B cell (primary cell): ENCODE results near the gene SSBP3.

Source experiments
- EZH2 ChIP-seq: IDR thresholded peaks from 2 replicates; pipeline ENCODE4 v1.6.1; 2012; ENCODE audit warnings: borderline replicate concordance, low read depth, mild to moderate bottlenecking, moderate library complexity, low read length; ENCODE audit not compliant: insufficient read depth, poor library complexity, severe bottlenecking
- TF ChIP-seq, protein P1 (sequence below): fragments of 200-600 bp; IDR thresholded peaks from one replicate; pipeline ENCODE4 v1.8.0; 2022; ENCODE audit warnings: antibody characterized with exemption, mild to moderate bottlenecking

GRCh38 chr1:54249819-54250435 lies 156.3 kb downstream of the SSBP3 start:
- TF ChIP-seq, protein P1, sequence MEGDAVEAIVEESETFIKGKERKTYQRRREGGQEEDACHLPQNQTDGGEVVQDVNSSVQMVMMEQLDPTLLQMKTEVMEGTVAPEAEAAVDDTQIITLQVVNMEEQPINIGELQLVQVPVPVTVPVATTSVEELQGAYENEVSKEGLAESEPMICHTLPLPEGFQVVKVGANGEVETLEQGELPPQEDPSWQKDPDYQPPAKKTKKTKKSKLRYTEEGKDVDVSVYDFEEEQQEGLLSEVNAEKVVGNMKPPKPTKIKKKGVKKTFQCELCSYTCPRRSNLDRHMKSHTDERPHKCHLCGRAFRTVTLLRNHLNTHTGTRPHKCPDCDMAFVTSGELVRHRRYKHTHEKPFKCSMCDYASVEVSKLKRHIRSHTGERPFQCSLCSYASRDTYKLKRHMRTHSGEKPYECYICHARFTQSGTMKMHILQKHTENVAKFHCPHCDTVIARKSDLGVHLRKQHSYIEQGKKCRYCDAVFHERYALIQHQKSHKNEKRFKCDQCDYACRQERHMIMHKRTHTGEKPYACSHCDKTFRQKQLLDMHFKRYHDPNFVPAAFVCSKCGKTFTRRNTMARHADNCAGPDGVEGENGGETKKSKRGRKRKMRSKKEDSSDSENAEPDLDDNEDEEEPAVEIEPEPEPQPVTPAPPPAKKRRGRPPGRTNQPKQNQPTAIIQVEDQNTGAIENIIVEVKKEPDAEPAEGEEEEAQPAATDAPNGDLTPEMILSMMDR = no peak
- no peak for TF ChIP-seq EZH2
